NCI-H748 (cell line): ENCODE results near the gene UQCC5.
A peak's percentile ranks its signal among the peaks of the same experiment; 100 is the strongest.

Experiments used
- DNase-seq: peaks from one replicate; lab custom pipeline; 2025; ENCODE audit not compliant: unreplicated experiment; lab: John Stamatoyannopoulos, UW

Gene UQCC5

GRCh38 chr3:52503788-52504424 is 32.5 kb upstream of the UQCC5 start:
- DNase-seq = peak; percentile 54

DNA sequence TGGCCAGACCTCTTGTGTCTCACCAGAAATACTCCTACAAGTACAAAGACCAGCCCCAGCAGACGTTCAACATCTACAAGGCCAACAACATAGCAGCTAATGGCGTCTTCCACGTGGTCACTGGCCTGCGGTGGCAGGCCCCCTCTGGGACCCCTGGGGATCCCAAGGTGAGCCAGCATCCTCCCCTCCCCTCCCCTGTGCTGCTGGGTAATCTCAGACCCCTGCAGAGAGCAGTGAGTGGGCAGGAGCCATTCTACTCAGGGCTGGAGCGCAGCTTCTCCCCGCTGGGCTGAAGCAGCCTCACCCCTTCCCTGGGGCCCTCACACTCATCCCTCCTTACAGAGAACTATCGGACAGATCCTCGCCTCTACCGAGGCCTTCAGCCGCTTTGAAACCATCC is 31.4 kb upstream of the UQCC5 start:
- no peak for DNase-seq

- DNase-seq = peak; percentile 9
Measured at GRCh38 chr3:52506266-52506966, 30.0 kb upstream of the UQCC5 start.

DNA sequence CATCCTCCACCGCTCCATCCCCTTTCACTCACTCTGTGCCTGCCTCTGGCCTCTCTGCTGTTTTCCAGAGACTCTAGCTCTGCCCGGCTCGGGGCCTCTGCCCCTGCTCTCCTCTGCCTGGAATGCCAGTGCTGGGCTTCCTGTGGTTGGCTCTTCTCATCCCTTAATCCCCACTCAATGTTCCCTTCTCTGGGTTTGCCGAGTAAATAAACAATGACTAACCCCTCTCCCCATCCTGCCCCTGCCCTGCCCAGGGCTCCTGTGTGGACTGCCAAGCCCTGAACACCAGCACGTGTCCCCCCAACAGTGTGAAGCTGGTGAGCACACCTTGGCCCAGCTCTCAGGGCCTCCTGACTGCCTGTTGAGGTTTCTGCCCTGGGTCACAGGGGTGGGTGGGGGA is 29.0 kb upstream of the UQCC5 start:
- no peak for DNase-seq

DNA sequence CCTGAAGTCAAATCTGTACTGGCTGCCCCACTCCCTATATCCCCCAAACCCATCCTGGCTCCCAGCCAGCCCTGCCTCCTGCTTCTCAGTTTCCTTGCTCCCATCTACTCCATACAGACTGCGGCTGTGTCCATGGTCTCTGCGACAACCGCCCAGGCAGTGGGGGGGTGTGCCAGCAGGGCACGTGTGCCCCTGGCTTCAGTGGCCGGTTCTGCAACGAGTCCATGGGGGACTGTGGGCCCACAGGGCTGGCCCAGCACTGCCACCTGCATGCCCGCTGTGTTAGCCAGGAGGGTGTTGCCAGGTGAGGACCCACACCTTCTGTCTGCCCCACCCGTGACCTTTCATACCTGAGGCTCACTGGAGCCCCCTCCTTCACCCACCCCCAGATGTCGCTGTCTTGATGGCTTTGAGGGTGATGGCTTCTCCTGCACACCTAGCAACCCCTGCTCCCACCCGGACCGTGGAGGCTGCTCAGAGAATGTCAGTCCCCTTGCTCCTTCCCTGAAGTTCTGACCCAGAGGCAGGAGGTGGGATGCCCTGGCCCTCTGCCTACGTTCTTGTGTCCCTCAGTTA is 26.6 kb upstream of the UQCC5 start:
- no peak for DNase-seq

GRCh38 chr3:52511509-52511908 is 24.9 kb upstream of the UQCC5 start:
- no peak for DNase-seq

DNA sequence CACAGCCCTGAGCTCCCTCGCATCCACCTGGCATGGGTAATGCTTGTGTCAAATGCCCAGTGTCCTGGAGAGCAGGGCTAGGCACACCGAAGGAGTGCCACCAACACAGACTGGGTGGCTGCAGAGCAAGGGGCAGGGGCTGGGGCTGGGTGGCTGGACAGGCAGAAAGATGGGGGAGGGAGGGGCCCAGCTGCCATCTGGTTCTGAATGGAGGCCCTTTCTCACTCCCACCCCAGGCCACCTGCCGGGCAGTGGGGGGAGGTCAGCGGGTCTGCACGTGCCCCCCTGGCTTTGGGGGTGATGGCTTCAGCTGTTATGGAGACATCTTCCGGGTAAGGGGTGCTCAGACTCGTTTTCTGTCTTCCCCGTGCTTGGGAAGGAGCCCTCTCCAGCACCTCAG is 24.3 kb upstream of the UQCC5 start:
- DNase-seq = no peak

DNA sequence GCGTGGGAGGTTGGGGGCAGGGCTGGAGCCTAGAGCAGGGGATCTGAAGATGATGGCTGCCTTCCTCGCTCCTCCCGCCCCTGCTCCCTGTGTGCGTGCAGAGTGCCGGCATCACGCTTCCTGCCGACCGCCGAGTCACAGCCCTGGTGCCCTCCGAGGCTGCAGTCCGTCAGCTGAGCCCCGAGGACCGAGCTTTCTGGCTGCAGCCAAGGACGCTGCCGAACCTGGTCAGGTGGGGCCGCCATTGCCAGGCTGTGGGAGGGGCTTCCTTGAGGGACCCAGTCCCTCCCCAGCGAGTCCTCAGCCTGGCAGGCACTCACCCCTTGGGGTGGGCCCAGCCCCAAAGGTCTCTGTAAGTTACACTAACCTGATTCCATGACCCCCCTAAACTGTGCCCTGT is 23.7 kb upstream of the UQCC5 start:
- DNase-seq = no peak

DNA sequence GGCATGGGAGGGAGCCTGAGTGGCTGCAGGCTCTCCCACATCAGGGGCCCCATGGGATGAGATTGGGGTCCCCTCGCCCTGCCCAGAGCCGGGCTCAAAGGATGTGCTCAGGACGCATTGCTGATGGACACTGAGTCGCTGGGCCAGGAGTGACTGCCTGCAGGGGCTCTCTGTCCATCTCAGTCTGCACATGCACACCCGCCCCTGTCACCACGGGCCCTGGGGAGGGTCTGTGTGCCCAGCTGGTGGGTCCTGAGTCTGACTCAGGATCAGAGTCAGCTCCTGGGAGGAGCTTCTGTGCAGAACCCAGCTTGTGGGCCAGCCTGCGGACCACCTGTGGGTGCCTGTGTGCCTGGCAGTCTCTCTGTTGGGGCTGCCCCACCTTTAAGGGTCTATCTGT is 23.1 kb upstream of the UQCC5 start:
- no peak for DNase-seq

DNA sequence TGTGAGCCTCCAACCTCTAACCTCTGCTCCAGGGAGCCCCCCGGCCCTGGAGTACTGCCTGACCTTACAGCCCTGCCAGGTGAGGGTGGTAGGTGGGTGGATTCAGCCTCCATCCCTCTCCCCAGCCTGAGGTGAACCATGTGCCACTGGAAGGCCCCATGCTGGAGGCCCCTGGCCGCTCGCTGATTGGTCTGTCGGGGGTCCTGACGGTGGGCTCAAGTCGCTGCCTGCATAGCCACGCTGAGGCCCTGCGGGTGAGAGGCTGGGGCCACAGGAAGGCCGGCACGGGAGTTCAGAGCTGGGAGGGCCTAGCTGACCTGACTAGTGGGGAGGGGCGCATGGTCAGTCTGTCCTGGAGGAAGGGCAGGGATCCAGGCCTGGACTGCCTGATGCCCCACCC is 21.8 kb upstream of the UQCC5 start:
- DNase-seq = no peak

GRCh38 chr3:52515192-52515591 is 21.2 kb upstream of the UQCC5 start:
- no peak for DNase-seq

- no peak for DNase-seq
Measured at GRCh38 chr3:52516509-52517195, 19.8 kb upstream of the UQCC5 start.

GRCh38 chr3:52517796-52518722 is 18.3 kb upstream of the UQCC5 start:
- DNase-seq = no peak

DNA sequence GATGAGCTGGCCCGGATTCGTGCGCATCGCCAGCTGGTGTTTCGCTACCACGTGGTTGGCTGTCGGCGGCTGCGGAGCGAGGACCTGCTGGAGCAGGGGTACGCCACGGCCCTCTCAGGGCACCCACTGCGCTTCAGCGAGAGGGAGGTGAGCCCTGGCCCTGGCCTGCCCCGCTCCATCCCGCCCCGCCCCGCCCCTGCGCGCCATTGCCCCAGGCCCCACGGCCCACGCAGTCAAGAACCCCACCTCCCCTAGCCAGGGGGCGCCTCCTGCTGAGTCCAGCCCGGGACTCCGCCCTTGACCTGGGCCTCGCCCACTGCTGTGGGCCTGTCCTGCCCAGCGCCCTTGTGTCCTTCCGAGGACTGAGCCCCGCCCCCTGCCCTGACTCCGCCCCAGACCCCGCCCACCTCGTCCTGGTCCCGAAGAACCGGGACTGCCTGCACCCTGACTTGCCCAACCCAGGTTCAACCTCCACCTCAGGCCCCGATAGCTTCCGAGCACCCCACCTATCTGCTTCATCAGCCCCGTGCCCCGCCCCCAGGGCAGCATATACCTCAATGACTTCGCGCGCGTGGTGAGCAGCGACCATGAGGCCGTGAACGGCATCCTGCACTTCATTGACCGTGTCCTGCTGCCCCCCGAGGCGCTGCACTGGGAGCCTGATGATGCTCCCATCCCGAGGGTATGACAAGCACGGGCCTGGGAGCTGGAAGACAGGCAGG is 17.5 kb upstream of the UQCC5 start:
- no peak for DNase-seq

DNA sequence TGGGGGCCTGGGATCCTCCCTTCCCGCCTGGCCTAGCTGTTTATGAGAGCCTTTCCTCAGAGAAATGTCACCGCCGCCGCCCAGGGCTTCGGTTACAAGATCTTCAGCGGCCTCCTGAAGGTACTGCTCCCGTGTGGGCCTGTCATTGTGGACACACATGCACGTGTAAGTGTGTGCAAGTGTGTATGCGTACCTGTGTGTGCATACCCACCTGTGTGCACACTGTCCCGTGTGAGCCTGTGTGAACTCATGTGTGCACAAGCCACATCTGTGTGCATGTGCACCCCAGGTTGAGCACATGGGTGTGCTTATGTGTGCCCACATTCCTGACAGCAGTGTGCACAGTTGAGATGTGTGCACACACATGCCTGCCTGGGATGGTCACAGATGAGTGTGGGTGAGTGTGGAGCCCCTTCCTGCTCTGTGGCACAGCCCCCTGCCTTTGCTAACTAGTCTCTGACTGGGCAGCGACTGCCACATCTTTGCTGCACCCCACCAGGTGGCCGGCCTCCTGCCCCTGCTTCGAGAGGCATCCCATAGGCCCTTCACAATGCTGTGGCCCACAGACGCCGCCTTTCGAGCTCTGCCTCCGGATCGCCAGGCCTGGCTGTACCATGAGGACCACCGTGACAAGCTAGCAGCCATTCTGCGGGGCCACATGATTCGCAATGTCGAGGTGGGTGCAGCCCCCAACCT is 16.8 kb upstream of the UQCC5 start:
- no peak for DNase-seq

DNA sequence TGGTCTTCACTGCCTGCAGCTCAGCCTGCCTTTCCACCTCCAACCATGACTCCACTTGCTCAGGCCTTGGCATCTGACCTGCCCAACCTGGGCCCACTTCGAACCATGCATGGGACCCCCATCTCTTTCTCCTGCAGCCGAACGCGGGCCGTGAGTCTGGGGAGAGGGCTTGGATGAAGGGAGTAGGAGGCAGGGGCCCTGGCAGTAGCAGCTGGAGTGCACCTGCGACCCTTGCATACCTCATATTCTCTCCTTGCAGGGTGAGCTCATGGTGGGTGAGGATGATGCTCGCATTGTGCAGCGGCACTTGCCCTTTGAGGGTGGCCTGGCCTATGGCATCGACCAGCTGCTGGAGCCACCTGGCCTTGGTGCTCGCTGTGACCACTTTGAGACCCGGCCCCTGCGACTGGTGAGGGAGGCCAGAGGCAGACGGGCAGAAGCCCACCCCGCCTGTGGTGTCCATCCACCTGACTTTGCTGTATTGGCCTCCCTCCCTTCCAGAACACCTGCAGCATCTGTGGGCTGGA is 16.2 kb upstream of the UQCC5 start:
- DNase-seq = no peak

DNA sequence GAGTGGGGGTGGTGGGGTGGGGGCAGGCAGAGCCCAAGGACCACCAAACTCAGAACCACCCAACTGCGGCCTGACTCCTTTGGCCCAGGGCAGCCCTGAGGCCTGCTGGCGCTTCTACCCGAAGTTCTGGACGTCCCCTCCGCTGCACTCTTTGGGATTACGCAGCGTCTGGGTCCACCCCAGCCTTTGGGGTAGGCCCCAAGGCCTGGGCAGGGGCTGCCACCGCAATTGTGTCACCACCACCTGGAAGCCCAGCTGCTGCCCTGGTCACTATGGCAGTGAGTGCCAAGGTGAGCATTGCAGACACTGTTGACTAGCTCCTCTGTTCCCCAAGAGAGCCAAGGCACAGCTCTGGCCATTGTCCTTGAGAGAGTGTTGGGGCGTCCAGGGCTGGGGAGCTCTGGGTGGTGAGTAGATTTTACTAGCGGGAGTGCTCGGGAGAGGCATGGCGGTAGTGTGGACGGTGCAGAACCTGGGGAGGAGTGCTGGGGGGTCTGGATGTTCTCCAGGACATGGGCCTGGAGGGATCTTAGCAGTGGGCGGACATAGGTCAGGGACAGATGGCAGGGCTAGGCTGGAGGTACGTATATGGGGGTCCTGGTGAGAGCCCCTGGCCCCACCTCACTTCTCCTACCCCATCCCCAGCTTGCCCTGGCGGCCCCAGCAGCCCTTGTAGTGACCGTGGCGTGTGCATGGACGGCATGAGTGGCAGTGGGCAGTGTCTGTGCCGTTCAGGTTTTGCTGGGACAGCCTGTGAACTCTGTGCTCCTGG is 15.5 kb upstream of the UQCC5 start:
- DNase-seq = no peak

GRCh38 chr3:52521488-52521824 is 14.9 kb upstream of the UQCC5 start:
- DNase-seq = no peak
